Measurements from ENCODE around the gene IFIT2. TPM values are rescaled to one million over a fixed set of nuclear protein-coding genes. Genes with fewer than 3 reads are reported as not detected.
"Not testable (repeated sequence)": the region's sequence is repeated elsewhere in the genome, so short reads cannot be mapped to it uniquely, and the experiment has no call there.

IFIT2 gene
- total RNA-seq, 4 donors from 2014 or later: 3.3 to 11.4 (median 6.0) TPM

DNA sequence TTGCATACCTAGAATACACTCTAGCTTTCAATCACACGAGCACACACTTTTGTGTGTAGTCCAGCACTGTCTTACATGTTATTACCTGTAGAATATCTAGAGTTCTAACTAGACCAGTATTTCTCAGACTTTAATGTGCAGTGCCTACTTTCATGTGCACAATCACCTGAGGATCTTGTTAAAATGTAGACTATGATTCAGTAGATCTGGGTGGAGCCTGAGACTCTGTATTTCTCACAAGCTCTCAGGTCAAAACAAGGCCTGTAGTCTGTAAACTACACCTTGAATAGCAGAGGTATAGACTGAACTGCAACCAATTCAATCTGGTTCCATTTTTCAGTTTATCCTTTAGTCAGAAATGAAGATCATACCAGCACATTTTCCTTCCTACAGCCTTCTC is 11.1 kb downstream of the IFIT2 start:
- peaks cover 0 to 12% (median 0%) of the 10 kb centered on the region in 3 donors for H3K36me3 ChIP-seq
- peaks cover 0 to under 1% (median 0%) of the 10 kb centered on the region in 4 donors for H3K9me3 ChIP-seq
- no peak for DNase-seq (ENCODE audit: low spot score in 2 of 2)
- TF ChIP-seq POLR2A (IDR thresholded peaks at IDR 0.05) (no peak), EP300 (IDR thresholded peaks at IDR 0.05) (no peak)
- TF ChIP-seq, protein P1, sequence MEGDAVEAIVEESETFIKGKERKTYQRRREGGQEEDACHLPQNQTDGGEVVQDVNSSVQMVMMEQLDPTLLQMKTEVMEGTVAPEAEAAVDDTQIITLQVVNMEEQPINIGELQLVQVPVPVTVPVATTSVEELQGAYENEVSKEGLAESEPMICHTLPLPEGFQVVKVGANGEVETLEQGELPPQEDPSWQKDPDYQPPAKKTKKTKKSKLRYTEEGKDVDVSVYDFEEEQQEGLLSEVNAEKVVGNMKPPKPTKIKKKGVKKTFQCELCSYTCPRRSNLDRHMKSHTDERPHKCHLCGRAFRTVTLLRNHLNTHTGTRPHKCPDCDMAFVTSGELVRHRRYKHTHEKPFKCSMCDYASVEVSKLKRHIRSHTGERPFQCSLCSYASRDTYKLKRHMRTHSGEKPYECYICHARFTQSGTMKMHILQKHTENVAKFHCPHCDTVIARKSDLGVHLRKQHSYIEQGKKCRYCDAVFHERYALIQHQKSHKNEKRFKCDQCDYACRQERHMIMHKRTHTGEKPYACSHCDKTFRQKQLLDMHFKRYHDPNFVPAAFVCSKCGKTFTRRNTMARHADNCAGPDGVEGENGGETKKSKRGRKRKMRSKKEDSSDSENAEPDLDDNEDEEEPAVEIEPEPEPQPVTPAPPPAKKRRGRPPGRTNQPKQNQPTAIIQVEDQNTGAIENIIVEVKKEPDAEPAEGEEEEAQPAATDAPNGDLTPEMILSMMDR (IDR thresholded peaks at IDR 0.05): no peak
- no peak overlapping the region for H3K27ac ChIP-seq
- peaks cover 0 to 30% (median 3%) of the 10 kb centered on the region in 4 donors for H3K4me1 ChIP-seq
- no peak overlapping the region for H3K4me3 ChIP-seq
- no peaks in the 10 kb centered on the region for H3K27me3 ChIP-seq
- 90 to 92% methylated on average over 1 of the region's 1 CpG for WGBS, 2 donors

DNA sequence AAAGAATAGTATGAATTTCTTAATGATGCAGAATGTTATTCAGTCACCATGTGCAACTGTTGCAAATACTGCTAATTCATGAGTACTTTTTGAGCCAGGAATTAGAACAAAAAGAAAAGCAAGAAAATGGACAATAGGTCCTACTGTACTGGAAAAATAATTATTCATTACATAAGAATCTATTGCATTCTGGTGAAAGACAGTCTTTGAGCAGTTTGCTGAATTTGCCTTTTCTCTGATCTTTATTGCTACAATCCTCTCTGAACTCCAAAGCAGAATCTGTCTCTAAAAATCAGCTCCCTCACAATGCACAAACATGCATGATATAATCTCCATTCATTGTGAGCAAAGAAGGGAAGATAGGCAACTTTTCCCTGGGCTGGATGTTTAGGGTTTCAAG is 12.8 kb downstream of the IFIT2 start:
- peaks cover 0 to 3% (median 0%) of the 10 kb centered on the region in 4 donors for H3K9me3 ChIP-seq
- no peaks in the 10 kb centered on the region for H3K36me3 ChIP-seq
- H3K27ac ChIP-seq: peak overlapping the region in 3 of 4 donors; percentile 38 to 68 (median 65)
- TF ChIP-seq, protein P1 (IDR thresholded peaks at IDR 0.05): no peak
- peak in 1 of 2 donors; percentile 73 for TF ChIP-seq EP300 (IDR thresholded peaks at IDR 0.05)
- H3K4me3 ChIP-seq: no peak overlapping the region
- peaks cover 0 to 30% (median 3%) of the 10 kb centered on the region in 4 donors for H3K4me1 ChIP-seq
- H3K27me3 ChIP-seq: no peaks in the 10 kb centered on the region
- DNase-seq (ENCODE audit: low spot score in 2 of 2): no peak

DNA sequence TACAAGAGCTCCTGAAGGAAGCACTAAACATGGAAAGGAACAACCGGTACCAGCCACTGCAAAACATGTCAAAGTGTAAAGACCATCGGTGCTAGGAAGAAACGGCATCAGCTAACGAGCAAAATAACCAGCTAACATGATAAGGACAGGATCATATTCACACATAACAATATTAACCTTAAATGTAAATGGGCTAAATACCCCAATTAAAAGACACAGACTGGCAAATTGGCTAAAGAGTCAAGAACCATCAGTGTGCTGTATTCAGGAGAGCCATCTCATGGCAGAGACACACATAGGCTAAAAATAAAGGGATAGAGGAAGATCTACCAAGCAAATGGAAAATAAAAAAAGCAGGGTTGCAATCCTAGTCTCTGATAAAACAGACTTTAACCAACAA is 16.2 kb downstream of the IFIT2 start:
- not testable (repeated sequence) for DNase-seq (ENCODE audit: low spot score in 2 of 2); H3K9me3 ChIP-seq; H3K27ac ChIP-seq; H3K4me3 ChIP-seq; H3K27me3 ChIP-seq; H3K36me3 ChIP-seq
- H3K4me1 ChIP-seq: peaks cover 0 to 30% (median 3%) of the 10 kb centered on the region in 4 donors
- 97 to 98% methylated on average over 4 of the region's 4 CpGs for WGBS, 2 donors

DNA sequence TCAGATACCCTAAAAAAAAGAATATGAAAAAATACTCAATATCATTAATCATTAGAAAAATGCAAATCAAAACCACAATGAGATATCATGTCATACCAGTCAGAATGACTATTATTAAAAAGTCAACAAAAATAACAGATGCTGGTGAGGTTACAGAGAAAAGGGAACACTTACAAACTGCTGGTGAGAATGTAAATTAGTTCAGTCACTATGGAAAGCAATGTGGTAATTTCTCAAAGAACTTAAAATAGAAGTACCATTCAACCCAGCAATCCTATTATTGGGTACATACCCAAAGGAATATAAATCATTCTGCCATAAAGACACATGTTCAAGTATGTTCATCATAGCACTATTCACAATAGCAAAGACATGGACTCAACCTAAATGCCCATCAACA is 23.2 kb downstream of the IFIT2 start:
- H3K27me3 ChIP-seq; H3K27ac ChIP-seq; DNase-seq (ENCODE audit: low spot score in 2 of 2); H3K36me3 ChIP-seq; H3K9me3 ChIP-seq; H3K4me3 ChIP-seq: not testable (repeated sequence)
- H3K4me1 ChIP-seq: peaks cover 4 to 28% (median 16%) of the 10 kb centered on the region in 4 donors

DNA sequence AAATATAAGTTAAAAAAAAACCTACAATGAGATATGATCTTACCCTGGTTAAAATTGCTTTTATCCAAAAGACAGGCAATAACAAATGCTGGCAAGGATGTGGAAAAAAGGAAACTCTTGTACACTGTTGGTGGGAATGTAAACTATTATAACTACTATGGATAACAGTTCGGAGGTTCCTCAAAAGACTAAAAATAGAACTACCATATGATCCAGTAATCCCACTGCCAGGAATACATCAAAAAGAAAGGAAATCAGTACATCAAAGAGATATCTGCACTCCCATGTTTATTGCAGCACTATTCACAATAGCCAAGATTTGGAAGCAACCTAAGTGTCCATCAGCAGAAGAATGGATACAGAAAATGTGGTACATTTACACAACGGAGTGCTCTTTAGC is 24.0 kb downstream of the IFIT2 start:
- DNase-seq (ENCODE audit: low spot score in 2 of 2); H3K4me3 ChIP-seq; H3K36me3 ChIP-seq; H3K27me3 ChIP-seq; H3K9me3 ChIP-seq: not testable (repeated sequence)
- H3K4me1 ChIP-seq: peaks cover 9 to 36% (median 23%) of the 10 kb centered on the region in 4 donors
- peak overlapping the region in 2 of 4 donors; percentile 94 to 96 for H3K27ac ChIP-seq
- 48 to 51% methylated on average over 2 of the region's 2 CpGs for WGBS, 2 donors

DNA sequence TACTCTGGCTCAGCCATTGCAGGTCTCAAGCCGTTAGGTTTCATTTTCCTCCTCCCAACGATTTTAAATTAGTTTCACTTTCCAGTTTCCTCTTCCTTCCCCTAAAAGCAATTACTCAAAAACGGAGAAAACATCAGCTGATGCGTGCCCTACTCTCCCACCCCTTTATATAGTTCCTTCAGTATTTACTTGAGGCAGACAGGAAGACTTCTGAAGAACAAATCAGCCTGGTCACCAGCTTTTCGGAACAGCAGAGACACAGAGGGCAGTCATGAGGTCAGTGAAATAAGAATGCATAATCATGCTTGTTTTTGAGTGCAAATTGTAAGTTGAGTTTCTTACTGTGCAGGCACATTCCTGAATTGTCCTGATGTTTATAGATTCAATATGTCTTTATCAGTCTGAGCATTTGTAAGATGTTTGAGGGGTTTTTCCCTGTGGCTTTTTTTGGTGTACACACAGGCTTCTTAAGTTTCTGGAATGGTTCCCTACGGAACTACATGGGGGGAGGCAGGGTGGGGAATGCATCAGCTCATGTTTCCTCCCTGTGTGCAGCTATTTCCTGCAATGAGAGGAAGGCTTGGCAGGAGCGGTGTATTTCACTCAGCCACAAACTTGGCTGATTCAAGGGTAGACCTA is 26.1 kb downstream of the IFIT2 start, which contains the start of gene IFIT3:
IFIT3 (plus strand) TSS at position 195 of the 639 bp plus-strand sequence; CDS start at position 272, 77 bp downstream.
- TF ChIP-seq, protein P1 (IDR thresholded peaks at IDR 0.05): no peak
- TF ChIP-seq EP300 (IDR thresholded peaks at IDR 0.05) (peak; percentile 28 to 93), POLR2A (IDR thresholded peaks at IDR 0.05) (no peak)
- 0% methylated on average over 7 of the region's 7 CpGs for WGBS, 2 donors
- peak within 1 kb of the TSS; percentile 24 to 54 (median 45) for H3K4me3 ChIP-seq
- H3K36me3 ChIP-seq: no peaks in the 10 kb centered on the region
- no peaks in the 10 kb centered on the region for H3K27me3 ChIP-seq
- DNase-seq (ENCODE audit: low spot score in 2 of 2): peak; percentile 43 to 71
- peaks cover 9 to 54% (median 29%) of the 10 kb centered on the region in 4 donors for H3K4me1 ChIP-seq
- H3K9me3 ChIP-seq: no peaks in the 10 kb centered on the region
- peak within 1 kb of the TSS; percentile 81 to 96 (median 90) for H3K27ac ChIP-seq
